GM21576 (cell line): ENCODE results near the gene NUP54.

Experiments
- ATAC-seq: cut with Tn5 transposase; IDR thresholded peaks from one replicate; pipeline ENCODE4 v1.9.1; 2021; ENCODE audit warnings: mild to moderate bottlenecking, moderate library complexity; ENCODE audit not compliant: unreplicated experiment

NUP54 gene

GRCh38 chr4:76148142-76148865 is at the start of gene NUP54:
NUP54 (minus strand) TSS chr4:76148397; CDS start chr4:76148374, 23 bp downstream.
- peak; percentile 99 for ATAC-seq

GRCh38 chr4:76197031-76197743 is 49.0 kb upstream of the NUP54 start:
- no peak for ATAC-seq

- ATAC-seq = no peak
Measured at GRCh38 chr4:76196376-76196775, 48.2 kb upstream of the NUP54 start.

GRCh38 chr4:76195326-76195725 is 47.1 kb upstream of the NUP54 start:
- no peak for ATAC-seq

GRCh38 chr4:76194325-76194724 is 46.1 kb upstream of the NUP54 start:
- no peak for ATAC-seq

GRCh38 chr4:76192236-76192635 is 44.0 kb upstream of the NUP54 start:
- ATAC-seq = no peak

GRCh38 chr4:76188557-76188956 is 40.4 kb upstream of the NUP54 start:
- no peak for ATAC-seq

- no peak for ATAC-seq
Measured at GRCh38 chr4:76188149-76188548, 40.0 kb upstream of the NUP54 start.

- ATAC-seq = no peak
Measured at GRCh38 chr4:76187152-76187551, 39.0 kb upstream of the NUP54 start.

GRCh38 chr4:76182463-76182862 is 34.3 kb upstream of the NUP54 start:
- ATAC-seq = no peak

GRCh38 chr4:76179398-76180318 is 31.5 kb upstream of the NUP54 start:
- ATAC-seq = peak; percentile 93

GRCh38 chr4:76178296-76178695 is 30.1 kb upstream of the NUP54 start:
- ATAC-seq = no peak

- ATAC-seq = no peak
Measured at GRCh38 chr4:76177709-76178108, 29.5 kb upstream of the NUP54 start.

- ATAC-seq = no peak
Measured at GRCh38 chr4:76175336-76175735, 27.1 kb upstream of the NUP54 start.

GRCh38 chr4:76174216-76174615 is 26.0 kb upstream of the NUP54 start:
- no peak for ATAC-seq

- ATAC-seq = no peak
Measured at GRCh38 chr4:76168688-76169087, 20.5 kb upstream of the NUP54 start.

GRCh38 chr4:76166480-76166879 is 18.3 kb upstream of the NUP54 start:
- ATAC-seq = no peak

- ATAC-seq = no peak
Measured at GRCh38 chr4:76160355-76160754, 12.2 kb upstream of the NUP54 start.

- ATAC-seq = no peak
Measured at GRCh38 chr4:76156635-76157034, 8.4 kb upstream of the NUP54 start.

GRCh38 chr4:76155979-76156378 is 7.8 kb upstream of the NUP54 start:
- ATAC-seq = no peak

GRCh38 chr4:76153356-76153755 is 5.2 kb upstream of the NUP54 start:
- ATAC-seq = no peak
